ENCODE data around the gene CENPH.

GRCh38 chr5:69238760-69239251, 49.4 kb downstream of the CENPH start:
- TF ChIP-seq RXRA (IDR thresholded peaks at IDR 0.05) (no peak), CTCF (IDR thresholded peaks at IDR 0.05; ENCODE audit: low read depth, low read length, missing input control) (no peak), REST (IDR thresholded peaks at IDR 0.05) (no peak), TAF1 (conservative IDR thresholded peaks at IDR 0.05) (no peak), EGR1 (IDR thresholded peaks at IDR 0.05; ENCODE audit: low read depth in 2 of 2) (no peak), SP1 (IDR thresholded peaks at IDR 0.05) (no peak), NR2F2 (IDR thresholded peaks at IDR 0.05) (no peak), MAX (IDR thresholded peaks at IDR 0.05) (no peak), YY1 (IDR thresholded peaks at IDR 0.05) (no peak), HNF4A (conservative IDR thresholded peaks at IDR 0.05) (no peak), GABPA (IDR thresholded peaks at IDR 0.05 in 1 of 2, conservative IDR thresholded peaks at IDR 0.05 in 1 of 2) (no peak), ATF3 (IDR thresholded peaks at IDR 0.05) (no peak), RAD21 (IDR thresholded peaks at IDR 0.05) (no peak)

Data from liver (tissue), 3 donors.